SHP77 treated with DMSO at 0.1 percent for 48 hours (cell line): ENCODE data around the gene TDP1.
"Not testable (repeated sequence)": the region's sequence is repeated elsewhere in the genome, so short reads cannot be mapped to it uniquely, and the experiment has no call there.

Experiments used
- DNase-seq: peaks from one replicate; lab custom pipeline; 2025; lab: John Stamatoyannopoulos, UW

TDP1 gene

DNA sequence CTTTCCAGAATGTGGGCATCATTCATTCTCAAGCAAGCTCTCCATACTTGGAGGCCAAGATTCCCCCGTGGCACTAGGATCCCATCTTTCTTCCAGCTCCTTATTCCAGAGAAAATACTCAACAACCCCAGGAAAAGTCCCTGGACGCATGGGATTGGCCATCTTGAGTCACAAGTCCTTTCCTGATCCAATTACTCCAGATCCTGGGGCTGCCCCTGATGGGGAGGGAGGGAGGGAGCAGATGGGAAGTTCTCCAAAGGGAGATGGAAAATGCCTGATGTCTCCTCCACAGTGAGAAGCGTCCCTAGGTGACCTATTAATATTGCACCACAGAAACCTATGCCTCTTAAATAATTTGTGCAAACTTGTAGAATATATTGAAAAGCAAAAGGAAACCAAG is 93.7 kb downstream of the TDP1 start:
- no peak for DNase-seq

GRCh38 chr14:90050271-90050670 is 94.5 kb downstream of the TDP1 start:
- DNase-seq = no peak

DNA sequence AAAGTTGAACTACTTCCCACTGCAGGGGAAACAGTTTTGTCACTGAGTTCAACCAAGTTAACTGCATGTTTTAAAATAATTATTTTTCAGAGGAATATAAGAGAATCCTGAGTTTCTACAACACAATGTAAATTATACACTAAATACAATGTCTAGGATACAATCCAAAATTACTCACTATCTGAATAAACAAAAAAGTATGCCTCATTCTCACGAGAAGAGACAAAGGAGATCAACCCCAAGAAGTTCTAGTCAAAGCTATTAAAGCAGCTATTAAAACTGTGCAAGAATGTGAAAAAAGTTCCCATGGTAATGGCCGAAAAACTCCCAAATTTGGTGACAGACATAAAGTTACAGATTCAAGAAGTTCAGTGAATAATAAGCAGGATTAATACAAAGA is 97.3 kb downstream of the TDP1 start:
- no peak for DNase-seq

- DNase-seq = no peak
Observed at GRCh38 chr14:90054803-90055202, 99.1 kb downstream of the TDP1 start.

DNA sequence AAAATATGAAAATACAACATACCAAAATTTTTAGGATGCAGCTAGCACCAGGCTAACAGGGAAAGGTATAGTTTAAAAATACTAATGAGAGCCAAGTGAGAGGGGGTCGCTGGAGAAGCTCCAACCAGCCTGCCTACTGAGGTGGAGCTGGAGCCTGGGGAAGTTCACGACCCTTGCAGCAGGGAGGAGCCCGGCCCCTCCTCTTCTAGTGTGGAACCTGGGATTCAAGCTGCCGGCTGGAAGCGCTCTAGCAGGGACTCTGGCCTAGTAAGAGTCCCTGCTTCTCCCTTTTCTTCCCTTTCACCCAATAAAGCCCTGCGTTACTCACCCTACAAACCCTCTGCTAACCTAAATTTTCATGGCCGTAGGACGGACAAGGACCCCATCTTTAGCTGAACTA is 101.1 kb downstream of the TDP1 start:
- no peak for DNase-seq

DNA sequence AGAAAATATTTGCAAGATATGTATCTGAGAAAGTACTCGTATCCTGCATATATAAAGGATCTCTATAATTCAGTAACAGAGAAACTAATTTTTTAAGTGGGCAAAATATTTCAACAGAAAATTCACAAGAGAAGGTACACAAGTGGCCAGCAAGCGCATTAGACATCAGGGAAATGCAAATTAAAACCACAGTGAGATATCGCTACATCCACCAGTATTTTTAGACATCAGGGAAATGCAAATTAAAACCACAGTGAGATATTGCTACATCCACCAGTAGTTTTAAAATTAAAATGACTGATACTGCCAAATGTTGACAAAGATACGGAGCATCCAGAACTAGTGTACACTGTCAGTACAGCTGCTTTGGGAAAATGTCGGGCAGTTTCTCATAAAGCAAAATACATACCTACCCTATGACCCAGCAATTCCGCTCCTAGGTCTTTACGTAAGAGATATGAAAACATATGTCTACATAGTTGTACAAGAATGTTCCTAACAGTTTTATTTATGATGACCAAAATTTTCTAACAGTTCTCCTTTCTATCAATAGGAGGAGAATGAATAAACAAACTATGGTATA is 103.2 kb downstream of the TDP1 start:
- no peak for DNase-seq

GRCh38 chr14:90060312-90060964 is 104.7 kb downstream of the TDP1 start:
- peak; percentile 18 for DNase-seq

GRCh38 chr14:90060965-90061684 is 105.4 kb downstream of the TDP1 start:
- DNase-seq = no peak

DNA sequence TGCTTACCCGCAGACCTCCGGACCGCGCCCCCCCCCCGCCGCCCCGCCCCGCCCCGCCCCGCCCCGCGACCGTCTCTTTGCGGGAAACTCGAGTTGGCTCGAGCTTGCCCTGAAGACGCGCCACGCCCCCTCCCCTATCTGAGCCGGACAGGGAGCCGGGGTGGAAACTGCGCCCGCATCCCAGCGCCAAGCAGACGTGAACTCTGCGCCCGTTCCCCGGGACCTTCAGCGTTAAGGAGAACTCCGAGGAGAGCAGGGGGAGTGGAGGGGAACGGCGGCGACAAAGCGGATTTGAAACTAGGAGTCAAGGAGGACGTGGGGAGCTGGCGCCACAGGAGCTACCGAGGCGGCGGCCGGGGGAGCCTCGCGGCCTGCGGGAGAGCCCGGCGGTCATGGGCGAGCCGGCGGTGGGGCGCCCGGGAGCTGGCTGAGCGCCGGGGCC is 106.0 kb downstream of the TDP1 start, which contains the start of gene KCNK13:
TSS of gene KCNK13 (plus strand) at position 310 of the 442 bp plus-strand sequence. CDS start 212 bp downstream, outside the sequence.
- DNase-seq = no peak

- no peak for DNase-seq
Observed at GRCh38 chr14:90062127-90062794, 106.5 kb downstream of the TDP1 start.

DNA sequence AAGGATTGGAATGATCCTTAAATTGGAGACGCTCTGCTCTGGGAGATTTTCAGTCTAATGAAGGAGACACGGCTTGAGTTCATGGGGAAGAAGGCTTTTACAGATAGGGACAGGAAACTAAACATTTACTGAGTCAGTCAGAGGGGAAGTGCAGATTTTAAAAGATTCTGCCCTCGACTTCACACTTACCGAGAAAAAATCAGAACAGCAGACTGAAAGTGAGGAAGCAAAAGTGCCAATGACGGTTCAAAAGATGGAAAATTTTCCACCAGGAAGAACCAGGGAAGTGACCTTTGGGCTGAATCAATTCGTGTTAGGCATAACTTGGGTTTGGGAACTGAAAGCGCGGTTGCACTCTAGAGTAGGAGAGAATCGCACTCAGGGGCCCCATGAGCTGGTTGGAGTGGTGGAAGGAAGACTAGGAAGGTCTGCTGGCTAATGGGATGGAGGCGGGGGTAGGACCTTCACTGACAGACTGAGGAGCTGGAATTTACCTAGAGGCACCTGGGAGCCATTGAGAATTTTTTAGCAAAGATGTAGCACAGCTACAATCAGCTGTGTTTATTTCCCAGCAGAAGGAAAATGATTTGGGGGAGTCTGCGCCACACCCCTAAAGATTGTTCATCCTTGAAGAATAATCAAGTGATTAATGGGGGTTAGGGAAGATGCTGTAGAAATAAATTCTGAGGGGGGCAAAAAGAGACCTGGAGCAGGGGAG is 107.3 kb downstream of the TDP1 start:
- DNase-seq = no peak

DNA sequence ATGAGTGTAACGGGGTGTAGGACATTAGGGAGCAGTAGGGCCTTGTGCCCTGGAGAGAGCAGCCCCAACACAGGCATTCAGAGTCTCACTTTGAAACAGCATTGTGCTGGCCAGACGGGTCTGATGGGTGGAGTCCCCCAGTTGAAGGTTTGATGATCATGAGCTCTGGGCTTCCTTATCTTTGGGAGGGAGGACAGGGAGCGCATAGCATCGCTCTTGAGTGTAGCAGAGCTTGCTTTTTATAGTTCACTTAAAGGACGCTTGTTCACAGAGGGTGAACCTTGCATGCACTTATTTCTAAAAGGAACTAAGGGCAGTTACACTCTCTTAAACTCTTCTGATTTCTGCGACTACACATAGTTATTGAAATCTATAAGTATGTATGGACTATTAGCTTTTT is 116.6 kb downstream of the TDP1 start:
- no peak for DNase-seq

DNA sequence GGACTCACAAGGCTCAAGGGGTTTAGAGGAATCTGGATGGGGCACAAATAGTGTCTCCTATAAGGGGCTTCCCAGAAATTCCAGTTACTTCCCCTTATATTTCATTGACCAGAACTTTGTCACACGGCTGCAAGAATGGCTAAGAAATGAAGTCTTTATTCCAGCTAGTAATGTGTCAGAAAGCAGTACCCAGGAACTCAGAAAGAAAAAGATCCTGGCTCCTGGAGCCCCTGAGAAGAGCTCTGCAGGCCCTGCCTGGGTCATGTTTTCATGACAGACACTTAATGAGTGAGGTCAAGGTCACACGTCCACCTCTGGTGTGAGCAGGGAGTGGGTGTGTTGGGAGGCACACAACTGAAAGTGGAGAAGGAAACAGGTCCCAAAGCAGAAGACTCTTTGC is 123.8 kb downstream of the TDP1 start:
- no peak for DNase-seq

GRCh38 chr14:90087433-90087832 is 131.7 kb downstream of the TDP1 start:
- peak; percentile 45 for DNase-seq

- no peak for DNase-seq
Observed at GRCh38 chr14:90088176-90088575, 132.4 kb downstream of the TDP1 start.

GRCh38 chr14:90089486-90089885 is 133.8 kb downstream of the TDP1 start:
- DNase-seq = not testable (repeated sequence)

DNA sequence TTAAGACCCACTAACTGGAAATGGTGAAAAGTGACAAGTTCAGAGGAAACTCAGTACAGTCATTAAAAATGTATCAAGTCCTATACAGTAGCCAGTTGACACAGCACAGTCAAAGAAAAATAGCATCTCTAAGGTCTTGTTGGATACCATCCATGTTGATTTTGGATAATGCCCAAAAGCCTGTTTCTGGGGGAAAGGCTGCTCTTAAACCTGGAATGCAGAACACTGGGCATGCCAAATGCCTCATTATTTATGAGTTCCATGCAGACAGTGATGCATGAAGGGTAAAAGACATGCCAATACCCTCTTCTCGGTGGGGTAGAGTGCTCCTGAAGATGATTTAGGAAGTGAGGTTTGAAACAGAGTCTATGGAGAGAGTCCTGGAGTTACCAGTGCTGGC is 135.7 kb downstream of the TDP1 start:
- no peak for DNase-seq

DNA sequence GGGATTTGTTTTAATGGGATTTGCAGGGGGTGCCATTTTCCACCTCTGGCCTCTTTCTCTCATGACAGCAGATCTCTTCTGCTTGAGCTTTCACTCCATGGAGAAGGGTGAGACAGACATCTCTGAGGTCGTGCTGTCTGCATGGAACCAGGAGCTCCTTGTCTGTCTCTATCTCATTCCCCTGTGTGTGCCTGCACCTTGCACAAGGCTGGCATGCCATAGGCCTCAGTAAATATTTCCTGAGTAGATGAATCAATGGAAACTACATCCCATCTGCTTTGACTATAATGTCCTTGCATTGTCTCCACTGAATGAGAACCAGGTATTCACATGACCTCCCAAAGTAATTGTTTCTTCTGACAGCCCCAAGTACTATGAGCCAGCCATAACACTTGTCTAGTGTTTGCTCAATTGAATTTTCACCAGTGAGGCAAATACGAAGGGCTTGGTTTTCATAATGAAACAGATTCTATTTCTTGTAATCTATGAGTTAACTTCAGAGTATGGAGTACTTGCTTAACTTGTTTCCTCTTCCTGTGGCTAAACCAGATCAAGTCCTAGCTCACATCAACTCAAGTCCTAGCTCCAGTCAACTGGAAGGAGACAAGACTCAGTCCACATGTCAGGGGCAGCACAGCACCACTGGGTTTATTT is 138.3 kb downstream of the TDP1 start:
- no peak for DNase-seq
